Measurements from ENCODE around the gene EXOC6.

GRCh38 chr10:92990615-92991014 lies 142.3 kb downstream of the EXOC6 start:
- TF ChIP-seq CTCF (IDR thresholded peaks at IDR 0.05) (no peak), POLR2A (IDR thresholded peaks at IDR 0.05) (no peak), EP300 (IDR thresholded peaks at IDR 0.05) (no peak)
